HFF-Myc (cell line): ENCODE measurements around the gene ANKIB1.
"Not testable (repeated sequence)": the region's sequence is repeated elsewhere in the genome, so short reads cannot be mapped to it uniquely, and the experiment has no call there.

Experiments
- DNase-seq: peaks from one replicate; pipeline ENCODE4 v3.0.0-alpha.2; 2011; ENCODE audit warnings: low read depth; ENCODE audit errors: extremely low read depth
- H3K4me3 ChIP-seq: replicated peaks from 2 replicates; pipeline ENCODE4 v1.5.1; 2011; ENCODE audit warnings: low read depth, mild to moderate bottlenecking, control low read depth, low read length
- CTCF ChIP-seq: IDR thresholded peaks from 2 replicates; pipeline ENCODE4 v1.5.1; 2012; ENCODE audit warnings: mild to moderate bottlenecking, low read depth, low read length, control low read depth; ENCODE audit errors: missing control alignments

Gene ANKIB1

GRCh38 chr7:92435542-92435941, 189.8 kb downstream of the ANKIB1 start:
- H3K4me3 ChIP-seq, result no peak overlapping the region
- no peak for DNase-seq

GRCh38 chr7:92436612-92437445, 191.1 kb downstream of the ANKIB1 start:
- no peak for DNase-seq
- no peak overlapping the region for H3K4me3 ChIP-seq
- no peak for TF ChIP-seq CTCF

More at GRCh38 chr7:92435542-92435941, 189.8 kb downstream of the ANKIB1 start:
- no peak for TF ChIP-seq CTCF

- TF ChIP-seq CTCF, result no peak
- no peak overlapping the region for H3K4me3 ChIP-seq
- DNase-seq, result no peak
Observed at GRCh38 chr7:92437956-92438491, 192.2 kb downstream of the ANKIB1 start.

- not testable (repeated sequence) for H3K4me3 ChIP-seq, DNase-seq
Observed at GRCh38 chr7:92442720-92443119, 196.9 kb downstream of the ANKIB1 start.

GRCh38 chr7:92446869-92447344, 201.1 kb downstream of the ANKIB1 start:
- no peak for TF ChIP-seq CTCF
- peak; percentile 81 for DNase-seq
- peak overlapping the region; percentile 89 for H3K4me3 ChIP-seq

- DNase-seq, result no peak
- H3K4me3 ChIP-seq, result peak within 1 kb of the TSS; percentile 89
- peak; percentile 85 for TF ChIP-seq CTCF
Observed at GRCh38 chr7:92447345-92448204, 201.8 kb downstream of the ANKIB1 start, which contains the start of gene GATAD1. TSS of gene GATAD1 (plus strand) at chr7:92447482. CDS start at chr7:92447730, 248 bp downstream.
